ENCODE results near the gene SMIM11. TPM values are rescaled to one million over a fixed set of nuclear protein-coding genes. Genes with fewer than 3 reads are reported as not detected.
"Not testable (repeated sequence)": the region's sequence is repeated elsewhere in the genome, so short reads cannot be mapped to it uniquely, and the experiment has no call there.

Gene SMIM11
- polyA plus RNA-seq, 1 donor from 2014 or later, result 6.3 TPM

GRCh38 chr21:34365809-34366208 is 9.5 kb upstream of the SMIM11 start:
- peaks cover 1% of the 10 kb centered on the region for H3K36me3 Mint-ChIP-seq
- H3K4me1 Mint-ChIP-seq, result peaks cover 2 to 6% (median 4%) of the 10 kb centered on the region in 3 donors
- H3K27ac Mint-ChIP-seq, result no peak overlapping the region
- no peaks in the 10 kb centered on the region for H3K9me3 Mint-ChIP-seq
- H3K4me3 Mint-ChIP-seq, result no peak overlapping the region
- peaks cover 10% of the 10 kb centered on the region for H3K27me3 Mint-ChIP-seq

GRCh38 chr21:34367320-34367935 is 7.9 kb upstream of the SMIM11 start:
- Mint-ChIP-seq H3K27me3 (peaks cover 7% of the 10 kb centered on the region), H3K36me3 (peaks cover 1% of the 10 kb centered on the region)

GRCh38 chr21:34369741-34370140 is 5.6 kb upstream of the SMIM11 start:
- Mint-ChIP-seq H3K9me3 (no peaks in the 10 kb centered on the region), H3K27ac (no peak overlapping the region), H3K36me3 (peaks cover under 1% of the 10 kb centered on the region), H3K4me3 (no peak overlapping the region), H3K4me1 (no peaks in the 10 kb centered on the region), H3K27me3 (peaks cover 7% of the 10 kb centered on the region)

More at GRCh38 chr21:34367320-34367935, 7.9 kb upstream of the SMIM11 start:
- Mint-ChIP-seq H3K4me3 (no peak overlapping the region), H3K4me1 (no peaks in the 10 kb centered on the region), H3K9me3 (no peaks in the 10 kb centered on the region), H3K27ac (no peak overlapping the region)

- H3K36me3 Mint-ChIP-seq, result no peaks in the 10 kb centered on the region
- no peaks in the 10 kb centered on the region for H3K4me1 Mint-ChIP-seq
- no peaks in the 10 kb centered on the region for H3K9me3 Mint-ChIP-seq
- H3K4me3 Mint-ChIP-seq, result peak overlapping the region in 1 of 4 donors; percentile 2
- peaks cover 7% of the 10 kb centered on the region for H3K27me3 Mint-ChIP-seq
- no peak overlapping the region for H3K27ac Mint-ChIP-seq
These were observed 3.0 kb upstream of the SMIM11 start for GRCh38 chr21:34372321-34372720.

- H3K9me3 Mint-ChIP-seq, H3K36me3 Mint-ChIP-seq, H3K4me3 Mint-ChIP-seq, H3K27me3 Mint-ChIP-seq, H3K27ac Mint-ChIP-seq, H3K4me1 Mint-ChIP-seq: not testable (repeated sequence)
These were observed 845 bp upstream of the SMIM11 start for GRCh38 chr21:34374462-34374861.

- not testable (repeated sequence) for H3K4me3 Mint-ChIP-seq, H3K4me1 Mint-ChIP-seq, H3K9me3 Mint-ChIP-seq, H3K27ac Mint-ChIP-seq, H3K27me3 Mint-ChIP-seq, H3K36me3 Mint-ChIP-seq
These were observed 289 bp downstream of the SMIM11 start for GRCh38 chr21:34375619-34375972.

GRCh38 chr21:34383138-34383537 is 7.8 kb downstream of the SMIM11 start:
- H3K9me3 Mint-ChIP-seq, H3K27ac Mint-ChIP-seq, H3K36me3 Mint-ChIP-seq, H3K27me3 Mint-ChIP-seq, H3K4me1 Mint-ChIP-seq, H3K4me3 Mint-ChIP-seq: not testable (repeated sequence)

- not testable (repeated sequence) for H3K9me3 Mint-ChIP-seq, H3K27me3 Mint-ChIP-seq, H3K4me1 Mint-ChIP-seq, H3K36me3 Mint-ChIP-seq, H3K4me3 Mint-ChIP-seq, H3K27ac Mint-ChIP-seq
These were observed 8.6 kb downstream of the SMIM11 start for GRCh38 chr21:34383724-34384415.

GRCh38 chr21:34400522-34400921 is 25.2 kb downstream of the SMIM11 start:
- not testable (repeated sequence) for H3K36me3 Mint-ChIP-seq, H3K9me3 Mint-ChIP-seq, H3K4me1 Mint-ChIP-seq, H3K4me3 Mint-ChIP-seq, H3K27me3 Mint-ChIP-seq, H3K27ac Mint-ChIP-seq

- not testable (repeated sequence) for H3K27ac Mint-ChIP-seq, H3K27me3 Mint-ChIP-seq, H3K36me3 Mint-ChIP-seq, H3K4me3 Mint-ChIP-seq, H3K9me3 Mint-ChIP-seq, H3K4me1 Mint-ChIP-seq
These were observed 29.4 kb downstream of the SMIM11 start for GRCh38 chr21:34404742-34405141.

- not testable (repeated sequence) for H3K36me3 Mint-ChIP-seq, H3K4me1 Mint-ChIP-seq, H3K9me3 Mint-ChIP-seq, H3K4me3 Mint-ChIP-seq, H3K27ac Mint-ChIP-seq, H3K27me3 Mint-ChIP-seq
These were observed 30.4 kb downstream of the SMIM11 start for GRCh38 chr21:34405686-34406085.

GRCh38 chr21:34406102-34406501 is 30.8 kb downstream of the SMIM11 start:
- not testable (repeated sequence) for H3K27me3 Mint-ChIP-seq, H3K9me3 Mint-ChIP-seq, H3K4me1 Mint-ChIP-seq, H3K36me3 Mint-ChIP-seq, H3K4me3 Mint-ChIP-seq, H3K27ac Mint-ChIP-seq

- H3K36me3 Mint-ChIP-seq, H3K4me1 Mint-ChIP-seq, H3K27me3 Mint-ChIP-seq, H3K4me3 Mint-ChIP-seq, H3K9me3 Mint-ChIP-seq, H3K27ac Mint-ChIP-seq: not testable (repeated sequence)
These were observed 31.4 kb downstream of the SMIM11 start for GRCh38 chr21:34406676-34407075.

GRCh38 chr21:34407294-34407693 is 32.0 kb downstream of the SMIM11 start:
- H3K9me3 Mint-ChIP-seq, H3K4me1 Mint-ChIP-seq, H3K4me3 Mint-ChIP-seq, H3K27me3 Mint-ChIP-seq, H3K36me3 Mint-ChIP-seq, H3K27ac Mint-ChIP-seq: not testable (repeated sequence)

- H3K4me3 Mint-ChIP-seq, H3K4me1 Mint-ChIP-seq: not testable (repeated sequence)
These were observed 42.3 kb downstream of the SMIM11 start for GRCh38 chr21:34417448-34418077.

GRCh38 chr21:34423805-34424204 is 48.5 kb downstream of the SMIM11 start, which contains the start of gene SMIM34:
SMIM34 (minus strand) TSS chr21:34423951; CDS start chr21:34423839, 112 bp downstream.
- not testable (repeated sequence) for H3K27me3 Mint-ChIP-seq, H3K4me1 Mint-ChIP-seq, H3K36me3 Mint-ChIP-seq, H3K27ac Mint-ChIP-seq, H3K9me3 Mint-ChIP-seq, H3K4me3 Mint-ChIP-seq

More at GRCh38 chr21:34417448-34418077, 42.3 kb downstream of the SMIM11 start:
- H3K27ac Mint-ChIP-seq, H3K36me3 Mint-ChIP-seq, H3K27me3 Mint-ChIP-seq, H3K9me3 Mint-ChIP-seq: not testable (repeated sequence)
